22Rv1 (cell line): ENCODE results near the gene ESYT3.

Experiments used
- H3K27ac ChIP-seq: fragments of 450-650 bp; 2 replicates; pipeline ENCODE4 v1.5.1; 2017
- CTCF ChIP-seq: fragments of 450-650 bp; IDR thresholded peaks from 2 replicates; pipeline ENCODE4 v1.5.1; 2017; ENCODE audit warnings: mild to moderate bottlenecking
- ZFX ChIP-seq: fragments of 450-650 bp; IDR thresholded peaks from 2 replicates; pipeline ENCODE4 v1.6.1; 2017; ENCODE audit warnings: antibody characterized with exemption, borderline replicate concordance

ESYT3 gene

GRCh38 chr3:138445236-138445635 lies 10.8 kb downstream of the ESYT3 start:
- TF ChIP-seq CTCF, result no peak
- no peak for TF ChIP-seq ZFX
- no peak overlapping the region for H3K27ac ChIP-seq

- no peak overlapping the region for H3K27ac ChIP-seq
These were observed 11.2 kb downstream of the ESYT3 start for GRCh38 chr3:138445654-138446053.

GRCh38 chr3:138448631-138449030 lies 14.2 kb downstream of the ESYT3 start:
- no peak overlapping the region for H3K27ac ChIP-seq
- TF ChIP-seq CTCF (no peak), ZFX (no peak)

More at GRCh38 chr3:138445654-138446053, 11.2 kb downstream of the ESYT3 start:
- TF ChIP-seq CTCF (no peak), ZFX (no peak)

- no peak for TF ChIP-seq ZFX
- TF ChIP-seq CTCF, result no peak
- H3K27ac ChIP-seq, result no peak overlapping the region
These were observed 15.1 kb downstream of the ESYT3 start for GRCh38 chr3:138449490-138449889.

GRCh38 chr3:138450181-138450580 lies 15.8 kb downstream of the ESYT3 start:
- no peak overlapping the region for H3K27ac ChIP-seq
- no peak for TF ChIP-seq CTCF

GRCh38 chr3:138450704-138451424 lies 16.4 kb downstream of the ESYT3 start:
- H3K27ac ChIP-seq, result no peak overlapping the region
- TF ChIP-seq CTCF (no peak), ZFX (no peak)

- no peak for TF ChIP-seq ZFX
- TF ChIP-seq CTCF, result no peak
These were observed 17.3 kb downstream of the ESYT3 start for GRCh38 chr3:138451595-138452162.

More at GRCh38 chr3:138451595-138452162, 17.3 kb downstream of the ESYT3 start:
- no peak overlapping the region for H3K27ac ChIP-seq
